Activated CD4-positive, alpha-beta T cell treated with anti-CD3 and anti-CD28 coated beads, Interleukin-2, amount 10 ng/mL, durations not matched to agents 7 days and 5 days (primary cell): ENCODE measurements around the gene LBH. TPM values are rescaled to one million over a fixed set of nuclear protein-coding genes. Genes with fewer than 3 reads are reported as not detected.
A peak's percentile ranks its signal among the peaks of the same experiment; 100 is the strongest.

Experiments used
- CTCF ChIA-PET: fragments of 350-600 bp; sonication (Branson Sonifier 250); formaldehyde crosslinking; loops from one replicate; lab custom pipeline; 2021; ENCODE audit warnings: antibody characterized with exemption; lab: Charles Lee
- POLR2A ChIA-PET: fragments of 350-600 bp; sonication (Branson Sonifier 250); formaldehyde crosslinking; loops from one replicate; lab custom pipeline; 2021; ENCODE audit warnings: antibody characterized with exemption; lab: Charles Lee
- DNase-seq: peaks from one replicate; pipeline ENCODE4 v3.0.0-alpha.2; 2020
- H3K27ac Mint-ChIP-seq: one replicate; pipeline ENCODE4 v1.8.0; 2021; ENCODE audit warnings: mild to moderate bottlenecking, moderate library complexity, mixed read lengths
- H3K27me3 Mint-ChIP-seq: one replicate; pipeline ENCODE4 v1.8.0; 2021; ENCODE audit warnings: mixed read lengths
- H3K36me3 Mint-ChIP-seq: one replicate; pipeline ENCODE4 v1.8.0; 2021; ENCODE audit warnings: low read depth, mixed read lengths
- H3K4me1 Mint-ChIP-seq: one replicate; pipeline ENCODE4 v1.8.0; 2021; ENCODE audit warnings: mixed read lengths
- H3K4me3 Mint-ChIP-seq: one replicate; pipeline ENCODE4 v1.8.0; 2021; ENCODE audit warnings: mild to moderate bottlenecking, moderate library complexity, mixed read lengths
- H3K9me3 Mint-ChIP-seq: one replicate; pipeline ENCODE4 v1.8.0; 2021; ENCODE audit warnings: mixed read lengths
- total RNA-seq, 2 experiments: library from RNA; stranded (reverse); gene quantifications; one replicate each; pipeline ENCODE4 v1.2.3, GENCODE V29; 2021

Gene LBH
- total RNA-seq, 2 experiments from 2014 or later: 136 to 146 TPM

GRCh38 chr2:30293303-30293921 is 62.1 kb downstream of the LBH start:
- peaks cover 6% of the 10 kb centered on the region for H3K9me3 Mint-ChIP-seq
- H3K36me3 Mint-ChIP-seq: no peaks in the 10 kb centered on the region
- H3K4me1 Mint-ChIP-seq: peaks cover 4% of the 10 kb centered on the region
- DNase-seq: no peak
- CTCF ChIA-PET: interaction anchor here (0.9 kb wide), 1 partner anchor 338 kb away, joined by 3 read pairs; no protein-coding TSS in a partner anchor
- no peaks in the 10 kb centered on the region for H3K27me3 Mint-ChIP-seq
- POLR2A ChIA-PET: no interaction called here
- H3K4me3 Mint-ChIP-seq: no peak overlapping the region
- H3K27ac Mint-ChIP-seq: no peak overlapping the region

GRCh38 chr2:30294133-30294532 is 62.8 kb downstream of the LBH start:
- POLR2A ChIA-PET: no interaction called here
- no peak overlapping the region for H3K4me3 Mint-ChIP-seq
- no peaks in the 10 kb centered on the region for H3K27me3 Mint-ChIP-seq
- H3K9me3 Mint-ChIP-seq: peaks cover 6% of the 10 kb centered on the region
- CTCF ChIA-PET: no interaction called here
- DNase-seq: no peak
- H3K36me3 Mint-ChIP-seq: no peaks in the 10 kb centered on the region
- no peak overlapping the region for H3K27ac Mint-ChIP-seq
- H3K4me1 Mint-ChIP-seq: no peaks in the 10 kb centered on the region

GRCh38 chr2:30296496-30296895 is 65.2 kb downstream of the LBH start:
- H3K36me3 Mint-ChIP-seq: no peaks in the 10 kb centered on the region
- ChIA-PET POLR2A (no interaction called here), CTCF (no interaction called here)
- no peak overlapping the region for H3K27ac Mint-ChIP-seq
- DNase-seq: no peak
- no peaks in the 10 kb centered on the region for H3K27me3 Mint-ChIP-seq
- peaks cover 6% of the 10 kb centered on the region for H3K9me3 Mint-ChIP-seq
- H3K4me1 Mint-ChIP-seq: no peaks in the 10 kb centered on the region
- H3K4me3 Mint-ChIP-seq: no peak overlapping the region

GRCh38 chr2:30298302-30298701 is 67.0 kb downstream of the LBH start:
- no peaks in the 10 kb centered on the region for H3K36me3 Mint-ChIP-seq
- peaks cover 6% of the 10 kb centered on the region for H3K9me3 Mint-ChIP-seq
- ChIA-PET CTCF (interaction anchor here (0.9 to 1.9 kb wide), 4 partner anchors 9 to 58 kb away, joined by 3 to 6 read pairs (median 4); no protein-coding TSS in a partner anchor), POLR2A (no interaction called here)
- H3K4me1 Mint-ChIP-seq: no peaks in the 10 kb centered on the region
- DNase-seq: no peak
- H3K4me3 Mint-ChIP-seq: no peak overlapping the region
- H3K27ac Mint-ChIP-seq: no peak overlapping the region
- no peaks in the 10 kb centered on the region for H3K27me3 Mint-ChIP-seq

- peaks cover 6% of the 10 kb centered on the region for H3K9me3 Mint-ChIP-seq
- ChIA-PET CTCF (interaction anchor here (0.8 to 1.6 kb wide), 4 partner anchors 9 to 80 kb away, joined by 3 to 5 read pairs (median 4); no protein-coding TSS in a partner anchor), POLR2A (no interaction called here)
- H3K4me3 Mint-ChIP-seq: no peak overlapping the region
- H3K36me3 Mint-ChIP-seq: no peaks in the 10 kb centered on the region
- no peak overlapping the region for H3K27ac Mint-ChIP-seq
- DNase-seq: no peak
- H3K4me1 Mint-ChIP-seq: no peaks in the 10 kb centered on the region
- H3K27me3 Mint-ChIP-seq: no peaks in the 10 kb centered on the region
These were observed 68.8 kb downstream of the LBH start for GRCh38 chr2:30300122-30300455.

- no peak overlapping the region for H3K27ac Mint-ChIP-seq
- H3K9me3 Mint-ChIP-seq: peaks cover 6% of the 10 kb centered on the region
- ChIA-PET POLR2A (no interaction called here), CTCF (interaction anchor here (0.8 to 1.9 kb wide), 6 partner anchors 8 to 79 kb away, joined by 3 to 9 read pairs (median 4); no protein-coding TSS in a partner anchor)
- no peaks in the 10 kb centered on the region for H3K4me1 Mint-ChIP-seq
- H3K36me3 Mint-ChIP-seq: no peaks in the 10 kb centered on the region
- no peaks in the 10 kb centered on the region for H3K27me3 Mint-ChIP-seq
- H3K4me3 Mint-ChIP-seq: no peak overlapping the region
- no peak for DNase-seq
These were observed 69.3 kb downstream of the LBH start for GRCh38 chr2:30300456-30301221.

- Mint-ChIP-seq H3K4me1 (no peaks in the 10 kb centered on the region), H3K4me3 (no peak overlapping the region), H3K36me3 (no peaks in the 10 kb centered on the region), H3K27me3 (no peaks in the 10 kb centered on the region), H3K9me3 (peaks cover 6% of the 10 kb centered on the region), H3K27ac (no peak overlapping the region)
- ChIA-PET CTCF (interaction anchor here (0.9 to 1.9 kb wide), 2 partner anchors 9 to 49 kb away, joined by 3 to 9 read pairs; no protein-coding TSS in a partner anchor), POLR2A (no interaction called here)
- DNase-seq: no peak
These were observed 70.2 kb downstream of the LBH start for GRCh38 chr2:30301551-30301950.

- Mint-ChIP-seq H3K27ac (peak overlapping the region; percentile 32), H3K9me3 (no peaks in the 10 kb centered on the region), H3K27me3 (no peaks in the 10 kb centered on the region), H3K4me3 (no peak overlapping the region), H3K4me1 (no peaks in the 10 kb centered on the region), H3K36me3 (no peaks in the 10 kb centered on the region)
- ChIA-PET POLR2A (no interaction called here), CTCF (interaction anchor here (1.1 to 1.9 kb wide), 2 partner anchors 8 to 409 kb away, joined by 4 to 9 read pairs; no protein-coding TSS in a partner anchor)
- no peak for DNase-seq
These were observed 71.2 kb downstream of the LBH start for GRCh38 chr2:30302566-30302965.

- no peak for DNase-seq
- ChIA-PET POLR2A (no interaction called here), CTCF (interaction anchor here (1.1 to 1.5 kb wide), 2 partner anchors 78 to 408 kb away, joined by 4 read pairs; no protein-coding TSS in a partner anchor)
- H3K4me1 Mint-ChIP-seq: no peaks in the 10 kb centered on the region
- H3K27ac Mint-ChIP-seq: no peak overlapping the region
- H3K36me3 Mint-ChIP-seq: no peaks in the 10 kb centered on the region
- no peak overlapping the region for H3K4me3 Mint-ChIP-seq
- H3K27me3 Mint-ChIP-seq: no peaks in the 10 kb centered on the region
- peaks cover 5% of the 10 kb centered on the region for H3K9me3 Mint-ChIP-seq
These were observed 71.8 kb downstream of the LBH start for GRCh38 chr2:30303095-30303494.

- ChIA-PET CTCF (interaction anchor here (1.3 kb wide), 1 partner anchor 31 kb away, joined by 4 read pairs; no protein-coding TSS in a partner anchor), POLR2A (no interaction called here)
- DNase-seq: no peak
- H3K9me3 Mint-ChIP-seq: peaks cover 5% of the 10 kb centered on the region
- H3K36me3 Mint-ChIP-seq: no peaks in the 10 kb centered on the region
- no peaks in the 10 kb centered on the region for H3K27me3 Mint-ChIP-seq
- H3K4me1 Mint-ChIP-seq: peaks cover 2% of the 10 kb centered on the region
- H3K4me3 Mint-ChIP-seq: no peak overlapping the region
- no peak overlapping the region for H3K27ac Mint-ChIP-seq
These were observed 73.9 kb downstream of the LBH start for GRCh38 chr2:30305235-30305634.

GRCh38 chr2:30306522-30306921 is 75.2 kb downstream of the LBH start:
- Mint-ChIP-seq H3K4me3 (no peak overlapping the region), H3K9me3 (peaks cover 5% of the 10 kb centered on the region), H3K27me3 (no peaks in the 10 kb centered on the region), H3K4me1 (peaks cover 11% of the 10 kb centered on the region), H3K36me3 (no peaks in the 10 kb centered on the region), H3K27ac (no peak overlapping the region)
- no peak for DNase-seq
- CTCF ChIA-PET: interaction anchor here (1.3 kb wide), 1 partner anchor 30 kb away, joined by 4 read pairs; no protein-coding TSS in a partner anchor
- POLR2A ChIA-PET: no interaction called here

GRCh38 chr2:30308280-30308679 is 76.9 kb downstream of the LBH start:
- H3K9me3 Mint-ChIP-seq: peaks cover 5% of the 10 kb centered on the region
- H3K36me3 Mint-ChIP-seq: no peaks in the 10 kb centered on the region
- no peak overlapping the region for H3K27ac Mint-ChIP-seq
- ChIA-PET POLR2A (interaction anchor here (0.6 to 0.7 kb wide), 2 partner anchors 81 to 148 kb away, joined by 3 to 4 read pairs; no protein-coding TSS in a partner anchor), CTCF (interaction anchor here (1.6 kb wide), 1 partner anchor 46 kb away, joined by 4 read pairs; no protein-coding TSS in a partner anchor)
- H3K27me3 Mint-ChIP-seq: no peaks in the 10 kb centered on the region
- H3K4me1 Mint-ChIP-seq: peaks cover 11% of the 10 kb centered on the region
- H3K4me3 Mint-ChIP-seq: no peak overlapping the region
- DNase-seq: no peak
